Stomach (tissue), 4 donors: Measurements from ENCODE around the gene TPPP.
"Not testable (repeated sequence)": the region's sequence is repeated elsewhere in the genome, so short reads cannot be mapped to it uniquely, and the experiment has no call there.

Source experiments
- EP300 ChIP-seq: sonication (generic); formaldehyde crosslinking; IDR thresholded peaks from one replicate; pipeline ENCODE4 v1.6.1; 2017; ENCODE audit warnings: antibody characterized with exemption
- POLR2A ChIP-seq, 4 donors: fragments of 450-650 bp; IDR thresholded peaks; one replicate each; pipeline ENCODE4 v1.6.1; 2016; ENCODE audit warnings: antibody characterized with exemption in 4 of 4, control low read depth in 2 of 4, mild to moderate bottlenecking in 1 of 4, moderate library complexity in 1 of 4
- POLR2AphosphoS5 ChIP-seq, 3 donors: sonication (generic); formaldehyde crosslinking; IDR thresholded peaks; one replicate each; pipeline ENCODE4 v1.6.1; 2016; ENCODE audit warnings: antibody characterized with exemption in 3 of 3
- TF ChIP-seq, protein P1 (sequence below), 7 experiments: fragments of 450-650 bp in 4 of 7; fragments of 200-600 bp in 3 of 7; sonication (generic) in 3 of 7; IDR thresholded peaks; one replicate each; pipeline ENCODE4 v1.5.1; 2016 to 2019; ENCODE audit warnings: antibody characterized with exemption in 7 of 7, control low read depth in 2 of 7, mild to moderate bottlenecking in 1 of 7

DNA sequence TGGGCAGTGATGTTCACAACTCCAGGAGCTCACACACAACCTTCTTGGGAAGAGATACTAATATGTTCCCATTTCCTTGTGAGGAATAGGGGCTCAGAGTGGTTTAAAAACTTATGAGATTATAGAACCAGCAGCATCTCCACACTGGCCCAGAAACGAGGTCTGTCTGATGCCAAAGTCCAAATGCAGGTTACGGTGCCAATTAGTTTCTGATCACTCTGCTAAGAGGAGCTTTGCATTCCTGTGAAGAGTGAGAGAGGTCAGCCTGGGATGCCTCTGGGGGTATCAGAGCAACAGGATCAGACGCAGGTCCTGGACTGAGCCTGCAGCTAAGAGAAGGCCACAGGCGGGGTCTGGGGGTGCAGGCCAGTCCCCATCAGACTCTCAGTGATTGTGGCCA lies 30.2 kb upstream of the TPPP start:
- TF ChIP-seq, protein P1, sequence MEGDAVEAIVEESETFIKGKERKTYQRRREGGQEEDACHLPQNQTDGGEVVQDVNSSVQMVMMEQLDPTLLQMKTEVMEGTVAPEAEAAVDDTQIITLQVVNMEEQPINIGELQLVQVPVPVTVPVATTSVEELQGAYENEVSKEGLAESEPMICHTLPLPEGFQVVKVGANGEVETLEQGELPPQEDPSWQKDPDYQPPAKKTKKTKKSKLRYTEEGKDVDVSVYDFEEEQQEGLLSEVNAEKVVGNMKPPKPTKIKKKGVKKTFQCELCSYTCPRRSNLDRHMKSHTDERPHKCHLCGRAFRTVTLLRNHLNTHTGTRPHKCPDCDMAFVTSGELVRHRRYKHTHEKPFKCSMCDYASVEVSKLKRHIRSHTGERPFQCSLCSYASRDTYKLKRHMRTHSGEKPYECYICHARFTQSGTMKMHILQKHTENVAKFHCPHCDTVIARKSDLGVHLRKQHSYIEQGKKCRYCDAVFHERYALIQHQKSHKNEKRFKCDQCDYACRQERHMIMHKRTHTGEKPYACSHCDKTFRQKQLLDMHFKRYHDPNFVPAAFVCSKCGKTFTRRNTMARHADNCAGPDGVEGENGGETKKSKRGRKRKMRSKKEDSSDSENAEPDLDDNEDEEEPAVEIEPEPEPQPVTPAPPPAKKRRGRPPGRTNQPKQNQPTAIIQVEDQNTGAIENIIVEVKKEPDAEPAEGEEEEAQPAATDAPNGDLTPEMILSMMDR (IDR thresholded peaks at IDR 0.05) = not testable (repeated sequence)
- TF ChIP-seq POLR2A (IDR thresholded peaks at IDR 0.05); POLR2AphosphoS5 (IDR thresholded peaks at IDR 0.05); EP300: not testable (repeated sequence)
